IPS-18a (cell line): ENCODE data around the gene UNC13D.

Source experiments
- H3K27ac ChIP-seq: one replicate; pipeline ENCODE4 v1.5.1; 2013; ENCODE audit warnings: low read length
- H3K27me3 ChIP-seq: one replicate; pipeline ENCODE4 v1.6.1; 2013; ENCODE audit warnings: mild to moderate bottlenecking, low read length; ENCODE audit not compliant: control insufficient read depth, insufficient read depth
- H3K36me3 ChIP-seq: one replicate; pipeline ENCODE4 v1.6.1; 2013; ENCODE audit warnings: low read depth, low read length; ENCODE audit not compliant: control insufficient read depth
- H3K4me1 ChIP-seq: one replicate; pipeline ENCODE4 v1.6.1; 2013; ENCODE audit warnings: low read depth, low read length; ENCODE audit not compliant: control insufficient read depth
- H3K4me3 ChIP-seq: one replicate; pipeline ENCODE4 v1.5.1; 2013; ENCODE audit warnings: low read length
- H3K9ac ChIP-seq: one replicate; pipeline ENCODE4 v1.6.1; 2013; ENCODE audit warnings: mild to moderate bottlenecking, low read length, moderate library complexity
- H3K9me3 ChIP-seq: one replicate; pipeline ENCODE4 v1.6.1; 2013; ENCODE audit warnings: low read depth, low read length; ENCODE audit not compliant: control insufficient read depth

UNC13D gene

GRCh38 chr17:75880266-75880665 lies 36.1 kb upstream of the UNC13D start:
- H3K27ac ChIP-seq: no peak overlapping the region
- no peaks in the 10 kb centered on the region for H3K4me1 ChIP-seq
- H3K4me3 ChIP-seq: no peak overlapping the region
- H3K9me3 ChIP-seq: no peaks in the 10 kb centered on the region
- peaks cover 38% of the 10 kb centered on the region for H3K27me3 ChIP-seq
- H3K36me3 ChIP-seq: no peaks in the 10 kb centered on the region
- H3K9ac ChIP-seq: no peak overlapping the region

DNA sequence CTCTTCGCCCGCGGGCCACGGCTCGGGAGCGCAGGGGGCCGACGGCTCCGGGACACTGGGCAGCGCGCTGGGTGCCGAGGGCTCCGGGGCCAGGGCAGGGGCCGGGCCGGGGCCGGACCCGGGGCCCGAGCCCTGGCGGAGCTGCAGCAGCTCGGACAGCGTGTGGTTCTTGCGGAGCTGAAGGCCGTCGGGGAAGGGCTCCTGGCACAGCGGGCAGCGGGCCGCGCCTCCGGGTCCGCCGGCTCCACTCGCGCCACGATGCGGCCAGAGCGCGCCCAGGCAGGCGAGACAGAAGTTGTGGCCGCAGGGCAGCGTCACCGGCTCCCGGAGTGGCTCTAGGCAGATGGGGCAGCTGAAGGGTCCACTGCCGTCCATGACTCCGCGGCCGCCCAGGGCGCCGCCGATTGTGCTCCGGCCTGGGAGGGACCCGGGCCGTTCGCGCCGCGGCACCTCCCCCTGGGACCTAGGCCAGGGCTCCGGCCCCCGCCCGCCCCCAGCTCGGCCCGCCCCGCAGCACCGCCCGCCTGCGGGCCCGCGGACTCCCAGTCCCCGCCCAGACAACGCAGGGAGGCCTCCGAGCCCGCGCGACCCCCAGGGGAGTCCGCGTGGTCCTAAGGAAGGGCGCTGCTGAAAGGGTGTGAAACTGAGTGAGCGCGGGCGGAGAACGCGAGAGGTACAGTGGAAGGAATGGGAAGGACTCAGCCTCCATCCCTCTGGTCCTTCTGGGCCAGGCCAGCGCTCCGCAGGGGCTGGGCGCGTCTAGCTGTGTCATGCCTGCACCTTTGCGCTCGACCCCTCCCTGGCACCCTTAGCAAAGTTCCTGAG lies 34.2 kb upstream of the UNC13D start, which contains the start of gene TRIM47:
TSS of gene TRIM47 (minus strand) at position 408 of the 825 bp plus-strand sequence. CDS start at position 375, 33 bp downstream.
- no peaks in the 10 kb centered on the region for H3K36me3 ChIP-seq
- H3K27ac ChIP-seq: no peak within 1 kb of the TSS
- peak within 1 kb of the TSS; percentile 63 for H3K4me3 ChIP-seq
- H3K9ac ChIP-seq: no peak within 1 kb of the TSS
- H3K4me1 ChIP-seq: no peaks in the 10 kb centered on the region
- H3K27me3 ChIP-seq: peaks cover 38% of the 10 kb centered on the region
- H3K9me3 ChIP-seq: no peaks in the 10 kb centered on the region

- Histone ChIP-seq H3K9ac (no peak overlapping the region), H3K9me3 (no peaks in the 10 kb centered on the region), H3K4me3 (peak overlapping the region; percentile 63), H3K36me3 (no peaks in the 10 kb centered on the region), H3K4me1 (no peaks in the 10 kb centered on the region), H3K27me3 (peaks cover 38% of the 10 kb centered on the region), H3K27ac (no peak overlapping the region)
Observed at GRCh38 chr17:75877752-75878173, 33.6 kb upstream of the UNC13D start.

DNA sequence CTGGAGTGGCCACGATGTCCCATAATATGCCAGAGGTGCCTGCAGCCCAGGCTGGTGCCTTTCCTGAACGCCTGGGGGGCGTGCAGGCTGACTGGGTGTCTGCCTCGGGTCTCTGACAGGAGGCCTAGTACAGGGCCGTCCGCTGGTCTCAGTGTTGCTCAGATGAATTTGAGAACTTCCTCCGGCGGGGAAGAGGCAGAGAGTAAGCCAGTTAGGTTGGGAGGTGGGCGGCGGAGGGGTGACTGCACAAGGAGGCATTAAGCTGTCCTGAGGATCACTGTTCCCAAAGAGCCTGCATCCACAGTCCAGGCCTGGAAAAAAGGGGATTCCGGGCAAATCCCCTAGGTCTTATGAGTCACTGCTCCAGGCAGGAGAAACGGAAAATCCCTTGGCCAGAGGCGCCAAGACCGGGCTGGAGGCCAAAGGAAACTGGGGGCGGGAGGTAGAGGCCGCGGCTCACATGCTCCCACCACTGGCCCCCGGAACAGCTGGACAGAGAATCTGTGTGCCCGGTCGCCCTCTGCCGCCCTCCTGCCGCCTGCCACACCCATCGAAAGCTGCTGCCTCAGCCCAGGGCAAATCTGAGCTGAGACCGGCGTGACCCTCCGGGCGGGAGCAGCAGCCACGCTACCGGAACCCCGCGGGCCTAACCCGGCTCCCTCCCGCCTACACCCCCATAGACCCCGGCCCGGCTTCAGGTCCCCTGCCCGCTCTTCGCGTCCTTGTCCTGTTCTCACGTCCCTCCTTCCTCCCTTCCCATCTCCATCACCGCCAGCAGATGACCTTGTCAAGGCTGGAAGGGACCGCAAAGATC lies 32.9 kb upstream of the UNC13D start:
- peak overlapping the region; percentile 63 for H3K4me3 ChIP-seq
- H3K4me1 ChIP-seq: no peaks in the 10 kb centered on the region
- H3K27me3 ChIP-seq: peaks cover 38% of the 10 kb centered on the region
- H3K36me3 ChIP-seq: no peaks in the 10 kb centered on the region
- H3K27ac ChIP-seq: no peak overlapping the region
- no peak overlapping the region for H3K9ac ChIP-seq
- H3K9me3 ChIP-seq: no peaks in the 10 kb centered on the region

DNA sequence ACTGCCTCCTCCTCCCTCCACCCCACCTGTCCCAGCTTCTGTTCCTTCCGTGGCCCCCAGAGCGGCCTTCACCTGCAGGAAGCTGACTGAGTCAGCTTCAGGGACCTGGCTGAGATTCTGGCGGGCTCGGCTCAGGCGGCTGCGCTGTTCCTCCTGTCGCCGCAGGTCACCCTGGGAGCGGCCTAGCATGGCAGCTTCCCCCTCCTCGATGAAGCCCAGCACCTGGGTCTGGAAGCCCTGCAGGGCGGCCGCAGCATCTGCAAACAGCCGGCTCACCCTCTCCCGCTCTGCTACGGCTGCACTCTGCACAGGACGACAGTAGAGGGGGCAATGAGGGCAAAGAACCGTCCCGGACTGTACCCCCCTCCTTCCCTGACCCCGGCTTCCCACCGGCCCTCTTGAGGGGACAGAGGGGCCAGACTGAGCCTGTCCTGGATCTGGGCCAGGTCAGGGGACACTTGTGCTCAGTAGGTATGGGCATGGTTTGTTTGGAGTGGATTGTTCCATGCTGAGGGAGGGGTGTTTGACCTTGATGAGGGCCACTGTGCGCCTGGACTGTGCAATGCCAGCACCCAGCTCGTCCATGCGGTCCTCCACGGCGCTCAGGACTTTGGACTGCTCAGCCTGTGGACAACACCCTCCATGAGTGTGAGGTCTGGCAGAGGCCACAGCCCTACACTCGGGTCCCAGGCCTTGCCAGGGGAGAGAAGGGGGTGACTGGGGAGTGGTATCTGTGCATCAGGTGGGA lies 32.2 kb upstream of the UNC13D start:
- Histone ChIP-seq H3K9me3 (no peaks in the 10 kb centered on the region), H3K4me1 (no peaks in the 10 kb centered on the region), H3K27ac (no peak overlapping the region), H3K4me3 (no peak overlapping the region), H3K27me3 (peaks cover 38% of the 10 kb centered on the region), H3K9ac (no peak overlapping the region), H3K36me3 (no peaks in the 10 kb centered on the region)

DNA sequence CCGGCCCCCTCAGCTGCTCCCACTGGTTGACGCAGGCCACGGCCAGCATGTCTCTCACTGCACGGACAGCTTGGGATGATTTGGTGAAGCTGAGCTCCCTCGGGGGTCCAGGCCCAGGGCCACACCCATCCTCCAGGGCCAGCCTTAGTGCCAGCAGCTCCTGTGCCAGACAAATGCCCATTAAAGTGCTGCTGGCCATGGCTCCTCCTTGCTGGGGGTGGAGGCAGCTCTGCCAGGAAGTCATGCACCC lies 31.7 kb upstream of the UNC13D start:
- Histone ChIP-seq H3K4me3 (no peak overlapping the region), H3K4me1 (no peaks in the 10 kb centered on the region), H3K9ac (no peak overlapping the region), H3K27me3 (peaks cover 38% of the 10 kb centered on the region), H3K27ac (no peak overlapping the region), H3K9me3 (no peaks in the 10 kb centered on the region), H3K36me3 (no peaks in the 10 kb centered on the region)

DNA sequence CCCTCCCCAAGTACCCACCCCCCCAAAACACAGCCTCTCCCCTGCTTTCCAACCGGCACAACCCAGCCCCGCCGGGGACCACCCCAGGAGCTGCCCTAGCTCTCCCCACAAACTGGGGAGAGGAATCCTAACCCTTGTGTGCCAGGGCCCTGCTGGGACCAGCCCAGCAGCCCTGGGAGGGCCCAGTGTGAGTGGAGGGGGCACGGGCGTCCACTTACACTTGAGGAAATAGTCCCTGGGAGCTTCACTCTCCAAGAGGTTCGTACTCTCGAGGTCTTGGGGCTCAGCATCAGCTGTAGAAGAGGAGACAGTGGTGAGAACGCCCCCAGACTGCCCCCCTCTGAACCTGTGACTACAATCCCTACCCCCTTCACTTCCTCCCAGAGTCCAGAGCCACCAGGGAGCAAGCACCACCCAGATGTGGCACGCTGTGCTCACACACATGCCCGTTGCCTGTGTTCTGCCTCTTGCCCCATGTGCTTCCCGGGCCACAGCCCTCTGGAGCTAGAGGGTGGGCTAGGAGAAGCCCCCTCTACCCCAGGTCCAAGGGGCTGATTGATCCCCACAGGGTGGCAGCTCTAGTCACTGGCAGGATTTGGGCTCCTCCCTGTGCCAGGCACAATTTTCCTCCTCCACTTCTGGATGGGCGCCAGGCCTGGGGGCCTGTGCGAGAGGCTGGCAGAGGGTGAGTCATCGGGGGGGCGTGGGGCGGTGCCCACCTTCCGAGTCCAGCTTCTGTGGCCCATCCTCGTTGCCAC lies 31.2 kb upstream of the UNC13D start:
- Histone ChIP-seq H3K9ac (no peak overlapping the region), H3K27ac (no peak overlapping the region), H3K36me3 (no peaks in the 10 kb centered on the region), H3K4me1 (no peaks in the 10 kb centered on the region), H3K27me3 (peaks cover 38% of the 10 kb centered on the region), H3K9me3 (no peaks in the 10 kb centered on the region), H3K4me3 (no peak overlapping the region)

DNA sequence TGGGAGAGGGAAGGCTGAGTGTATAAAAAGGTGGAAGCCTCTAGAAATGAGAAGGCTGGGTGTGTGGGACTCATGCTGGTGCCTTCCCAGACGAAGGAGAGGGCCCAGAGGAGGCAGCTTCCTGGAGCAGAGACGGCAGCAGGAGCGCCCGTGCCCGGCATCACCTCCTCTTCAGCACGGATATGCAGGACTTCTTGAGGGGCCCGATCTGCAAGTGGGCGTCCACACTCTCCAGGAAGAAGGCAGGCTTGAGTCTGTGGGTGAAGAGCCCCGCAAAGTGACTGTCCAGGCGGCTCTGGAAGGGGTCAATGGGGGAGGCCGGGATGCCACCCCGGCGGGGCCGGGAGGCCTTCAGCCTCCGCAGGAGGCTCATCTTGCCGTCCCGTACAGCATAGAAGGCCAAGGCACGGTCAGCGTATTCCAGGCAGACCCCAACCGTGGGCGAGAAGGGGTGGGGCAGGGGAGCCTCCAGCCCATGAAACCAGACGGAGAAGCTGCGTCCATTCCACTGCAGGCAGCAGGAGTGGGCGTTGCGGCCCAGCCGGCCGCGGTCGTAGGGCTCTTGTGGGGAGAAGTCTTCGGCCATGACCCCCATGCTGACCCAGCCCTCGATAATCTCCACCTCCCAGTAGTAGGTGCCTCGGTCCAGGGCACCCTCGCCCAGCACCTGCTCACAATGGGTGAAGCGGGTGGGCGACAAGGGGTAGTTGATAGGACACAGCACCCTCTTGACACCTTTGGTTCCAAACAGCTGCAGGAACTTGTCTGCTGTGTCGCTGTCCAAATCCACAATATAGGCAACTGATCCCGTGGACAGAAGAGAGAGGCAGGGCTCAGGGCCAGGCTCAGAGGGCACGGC lies 30.3 kb upstream of the UNC13D start:
- H3K36me3 ChIP-seq: no peaks in the 10 kb centered on the region
- no peaks in the 10 kb centered on the region for H3K9me3 ChIP-seq
- H3K4me3 ChIP-seq: no peak overlapping the region
- H3K27me3 ChIP-seq: peaks cover 37% of the 10 kb centered on the region
- no peak overlapping the region for H3K9ac ChIP-seq
- H3K4me1 ChIP-seq: no peaks in the 10 kb centered on the region
- no peak overlapping the region for H3K27ac ChIP-seq

DNA sequence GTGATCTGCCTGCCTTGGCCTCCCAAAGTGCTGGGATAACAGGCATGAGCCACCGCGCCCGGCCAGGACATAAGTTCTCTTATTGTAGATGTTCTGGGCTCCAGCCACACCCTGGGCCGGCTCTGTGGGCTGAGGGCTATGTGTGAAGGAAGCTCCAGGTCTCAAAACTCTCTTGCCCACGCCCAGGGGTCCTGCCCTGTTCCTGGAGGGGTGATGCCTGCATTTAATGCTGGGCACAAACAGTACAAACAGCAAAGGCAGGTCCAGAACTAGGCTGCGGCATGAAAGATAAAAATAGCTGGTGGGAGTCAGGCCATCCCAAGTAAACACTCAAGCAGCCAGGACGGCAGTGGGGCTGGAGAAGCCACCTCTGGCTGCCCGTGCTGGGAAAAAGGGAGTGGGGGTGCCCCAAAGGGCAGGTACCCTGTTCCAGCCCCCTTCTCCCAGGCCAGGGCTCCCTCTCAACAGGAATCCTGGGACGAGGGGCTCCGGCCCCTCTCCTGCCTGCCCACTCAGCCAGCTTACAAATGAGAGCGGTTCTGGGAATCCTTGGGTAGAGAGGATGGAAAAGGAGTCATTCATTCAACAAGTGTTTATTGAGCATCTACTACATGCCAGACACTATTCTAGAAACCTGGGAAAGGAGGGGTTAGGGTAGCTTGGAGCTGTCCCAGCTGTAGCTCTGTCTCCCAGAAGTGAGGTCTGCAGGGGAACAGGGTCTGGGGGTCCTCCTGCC lies 29.6 kb upstream of the UNC13D start:
- Histone ChIP-seq H3K27ac (no peak overlapping the region), H3K27me3 (peaks cover 29% of the 10 kb centered on the region), H3K4me3 (no peak overlapping the region), H3K4me1 (no peaks in the 10 kb centered on the region), H3K36me3 (no peaks in the 10 kb centered on the region), H3K9ac (no peak overlapping the region), H3K9me3 (no peaks in the 10 kb centered on the region)
